K562 (cell line): ENCODE measurements around the gene ACTL8. TPM values are rescaled to one million over a fixed set of nuclear protein-coding genes. Genes with fewer than 3 reads are reported as not detected.

Experiments
- ATAC-seq: fragments of 200-7000 bp; cut with Tn5 transposase; 3 replicates; pipeline ENCODE4 v1.9.1; 2020; ENCODE audit warnings: moderate library complexity
- BruUV-seq: library from RNA; stranded (reverse); fragments of 400-500 nt; replicated peaks from 2 replicates; lab custom pipeline; 2021; lab: Mats Ljungman, UMichigan
- CTCF ChIA-PET: fragments of 300-600 bp; formaldehyde crosslinking; extraction: SDS; loops from one replicate; lab custom pipeline; 2021; ENCODE audit warnings: low intra/inter-chr PET ratio; lab: Yijun Ruan, JAX
- POLR2A ChIA-PET: fragments of 300-600, 350-650 bp; sonication (Branson Sonifier 250); formaldehyde crosslinking; extraction: SDS; loops from one replicate; lab custom pipeline; 2021; ENCODE audit warnings: antibody characterized with exemption, inconsistent platforms; lab: Yijun Ruan, JAX
- DNase-seq, 4 experiments: peaks; one replicate each; pipeline versions ENCODE4 v3.0.0 to v3.0.0-alpha.2; 2011 to 2018; ENCODE audit warnings: low spot score in 3 of 4, mixed read lengths in 3 of 4; ENCODE audit errors: extremely low read depth in 1 of 4
- FAIRE-seq: peaks from 2 replicates; lab custom pipeline; 2011; peaks lifted over from hg19 to GRCh38; lab: Jason Lieb, UNC
- H2AFZ ChIP-seq: 2 replicates; pipeline ENCODE4 v1.6.0; 2011; ENCODE audit warnings: low read depth, low read length, control low read depth, inconsistent platforms
- H3K27ac ChIP-seq: fragments of 200-600 bp; 3 replicates; pipeline ENCODE4 v1.8.0; 2011; ENCODE audit warnings: low read depth, mild to moderate bottlenecking, control low read depth, inconsistent platforms, low read length, moderate library complexity, mixed read lengths; ENCODE audit errors: extremely low read depth
- H3K27me3 ChIP-seq, 2 experiments: fragments of 300-600 bp in 1 of 2; 2 replicates in 1 of 2; 3 replicates in 1 of 2; pipeline versions ENCODE4 v1.6.0 to v1.8.0; 2011; ENCODE audit warnings: inconsistent platforms in 2 of 2, low read length in 2 of 2, mild to moderate bottlenecking in 1 of 2, mixed read lengths in 1 of 2, moderate library complexity in 1 of 2; ENCODE audit not compliant: control insufficient read depth in 2 of 2, insufficient read depth in 2 of 2
- H3K36me3 ChIP-seq: fragments of 300-600 bp; 3 replicates; pipeline ENCODE4 v1.8.0; 2011; ENCODE audit warnings: mild to moderate bottlenecking, low read length, inconsistent platforms; ENCODE audit not compliant: control insufficient read depth, insufficient read depth
- H3K4me1 ChIP-seq, 2 experiments: fragments of 200-600 bp in 1 of 2; replicated peaks in 1 of 2; 2 replicates in 1 of 2; 3 replicates in 1 of 2; pipeline versions ENCODE4 v1.5.1 to v1.8.0; 2011; ENCODE audit warnings: inconsistent platforms in 2 of 2, low read length in 2 of 2, mild to moderate bottlenecking in 1 of 2, mixed read lengths in 1 of 2, moderate library complexity in 1 of 2; ENCODE audit not compliant: control insufficient read depth in 2 of 2, insufficient read depth in 2 of 2
- H3K4me2 ChIP-seq: 2 replicates; pipeline ENCODE4 v1.6.1; 2011; ENCODE audit warnings: low read length, control low read depth, inconsistent platforms, mixed read lengths; ENCODE audit not compliant: insufficient read depth
- H3K4me3 ChIP-seq: fragments of 200-600 bp; sonication (generic), shearing (Covaris generic); 2 replicates; pipeline ENCODE4 v1.5.1; 2016; ENCODE audit warnings: control low read depth, inconsistent platforms
- H3K79me2 ChIP-seq: fragments of 200-600 bp; 3 replicates; pipeline ENCODE4 v1.8.0; 2011; ENCODE audit warnings: low read length, inconsistent platforms; ENCODE audit not compliant: control insufficient read depth, insufficient read depth
- H3K9ac ChIP-seq, 2 experiments: 2 replicates each; pipeline versions ENCODE4 v1.6.0 to v1.6.1; 2011; ENCODE audit warnings: low read depth in 2 of 2, low read length in 2 of 2, control low read depth in 1 of 2, inconsistent platforms in 1 of 2, mild to moderate bottlenecking in 1 of 2, mixed read lengths in 1 of 2; ENCODE audit not compliant: insufficient read depth in 1 of 2
- H3K9me1 ChIP-seq: one replicate; pipeline ENCODE4 v1.6.0; 2011; ENCODE audit warnings: inconsistent platforms, mild to moderate bottlenecking, low read length, moderate library complexity; ENCODE audit not compliant: control insufficient read depth, insufficient read depth
- H3K9me3 ChIP-seq: replicated peaks from 2 replicates; pipeline ENCODE4 v1.5.1; 2011; ENCODE audit warnings: low read depth, low read length, inconsistent platforms; ENCODE audit not compliant: control insufficient read depth, insufficient read depth
- H4K20me1 ChIP-seq: replicated peaks from 2 replicates; pipeline ENCODE4 v1.6.1; 2011; ENCODE audit warnings: low read length, inconsistent platforms, mixed read lengths; ENCODE audit not compliant: control insufficient read depth, insufficient read depth
- BHLHE40 ChIP-seq: IDR thresholded peaks from 2 replicates; pipeline ENCODE4 v1.6.1; 2011; ENCODE audit warnings: low read length, improper control_type of control experiment
- CREB3 ChIP-seq: fragments of 450-650 bp; conservative IDR thresholded peaks from 2 replicates; pipeline ENCODE4 v1.6.1; 2016; ENCODE audit warnings: missing genetic modification characterization, low read depth, mild to moderate bottlenecking, missing compliant biosample characterization, moderate library complexity
- E2F3 ChIP-seq: fragments of 250-450 bp; sonication (Bioruptor Pico); IDR thresholded peaks from 2 replicates; pipeline ENCODE4 v1.4.0; 2020; ENCODE audit warnings: mild to moderate bottlenecking
- FIP1L1 ChIP-seq: fragments of 200-400 bp; formaldehyde crosslinking; IDR thresholded peaks from 2 replicates; pipeline ENCODE4 v1.6.1; 2018; ENCODE audit warnings: mild to moderate bottlenecking, low read depth, low read length; ENCODE audit not compliant: poor library complexity, severe bottlenecking
- MEF2D ChIP-seq: conservative IDR thresholded peaks from 2 replicates; pipeline ENCODE4 v1.6.1; 2016; ENCODE audit warnings: low read depth, missing genetic modification characterization, missing compliant biosample characterization
- NFIC ChIP-seq: fragments of 450-650 bp; IDR thresholded peaks from 2 replicates; pipeline ENCODE4 v1.6.1; 2017; ENCODE audit warnings: mild to moderate bottlenecking, inconsistent platforms
- NR2F6 ChIP-seq: fragments of 450-650 bp; formaldehyde crosslinking; IDR thresholded peaks from 2 replicates; pipeline ENCODE4 v1.4.0; 2020; ENCODE audit warnings: mild to moderate bottlenecking
- RFX1 ChIP-seq: fragments of 450-650 bp; IDR thresholded peaks from 2 replicates; pipeline ENCODE4 v1.6.1; 2016; ENCODE audit warnings: mild to moderate bottlenecking, moderate library complexity
- SIN3B ChIP-seq: fragments of 450-650 bp; IDR thresholded peaks from 2 replicates; pipeline ENCODE4 v1.6.1; 2017; ENCODE audit warnings: low read depth, mild to moderate bottlenecking, moderate library complexity
- SP1 ChIP-seq: sonication (generic); formaldehyde crosslinking; IDR thresholded peaks from 2 replicates; pipeline ENCODE4 v1.8.1; 2022; ENCODE audit warnings: mild to moderate bottlenecking, missing genetic modification reagents
- SRSF1 ChIP-seq: fragments of 200-400 bp; formaldehyde crosslinking; IDR thresholded peaks from 2 replicates; pipeline ENCODE4 v1.6.1; 2017; ENCODE audit warnings: mild to moderate bottlenecking, low read depth, low read length, moderate library complexity
- ZFP91 ChIP-seq: sonication (generic); formaldehyde crosslinking; IDR thresholded peaks from 2 replicates; pipeline ENCODE4 v1.8.0; 2022; ENCODE audit warnings: mild to moderate bottlenecking, missing genetic modification reagents
- ZFPM2 ChIP-seq: fragments of 250-450 bp; sonication (Bioruptor Pico); IDR thresholded peaks from 2 replicates; pipeline ENCODE4 v1.5.1; 2022; ENCODE audit warnings: mild to moderate bottlenecking
- ZNF41 ChIP-seq: fragments of 250-450 bp; sonication (Bioruptor Pico); conservative IDR thresholded peaks from 2 replicates; pipeline ENCODE4 v1.4.0; 2020; ENCODE audit warnings: mild to moderate bottlenecking
- ZNF584 ChIP-seq: fragments of 200-800 bp; sonication (Bioruptor generic); IDR thresholded peaks from 2 replicates; pipeline ENCODE4 v1.6.1; 2016; ENCODE audit warnings: low read depth, mild to moderate bottlenecking, missing genetic modification characterization, missing compliant biosample characterization
- ZNF695 ChIP-seq: fragments of 450-650 bp; formaldehyde crosslinking; IDR thresholded peaks from 2 replicates; pipeline ENCODE4 v1.4.0; 2020; ENCODE audit warnings: mild to moderate bottlenecking, moderate library complexity
- WGBS: fragments of 100-300 bp; shearing (Covaris generic); methylation state at CpG from one replicate; pipeline ENCODE4 v1.1.6; 2016; ENCODE audit warnings: low coverage, mixed read lengths; ENCODE audit not compliant: insufficient coverage; ENCODE audit errors: missing lambda C conversion rate; 5-methylcytosine and 5-hydroxymethylcytosine counted together
- in situ Hi-C: fragments of 300-500 bp; cut with MboI; formaldehyde crosslinking; loops from 4 replicates; pipeline ENCODE4 v1.15.0; 2018; ENCODE audit warnings: inconsistent platforms, mixed read lengths
- intact Hi-C: fragments of 100-400 bp; cut with micrococcal nuclease; formaldehyde crosslinking; loops from 2 replicates; pipeline ENCODE4 v1.14.2; 2022
- polyA plus RNA-seq, 8 experiments: library from polyadenylated mRNA; depleted of rRNA in 4 of 8; stranded (reverse) in 5 of 8; unstranded in 3 of 8; fragments of >200 nt; fragmentation: Nextera tagmentation in 2 of 8; fragmentation: Illumina TruSeq in 1 of 8; extraction: Ambion mirVana in 2 of 8; extraction: Trizol in 1 of 8; gene quantifications; 2 replicates each; pipeline versions ENCODE4 v1.2.1 to v1.2.3, GENCODE V29; 2011 to 2014; ENCODE audit warnings: inconsistent platforms in 1 of 8, missing spikeins in 1 of 8
- total RNA-seq, 7 experiments: library from RNA; depleted of rRNA in 6 of 7; stranded (reverse); fragments of >200 nt in 6 of 7; fragmentation: Illumina TruSeq in 2 of 7; extraction: Trizol in 2 of 7; gene quantifications; 2 replicates each; pipeline versions ENCODE4 v1.2.1 to v1.2.3, GENCODE V29; 2011 to 2021; ENCODE audit warnings: low replicate concordance in 1 of 7

ACTL8 gene
- total and polyA plus RNA-seq, 9 of the 15 experiments (the other 6 are each of a cell fraction or from before 2014, with no cell fraction given), result 0.30 to 3.3 (median 1.6) TPM

DNA sequence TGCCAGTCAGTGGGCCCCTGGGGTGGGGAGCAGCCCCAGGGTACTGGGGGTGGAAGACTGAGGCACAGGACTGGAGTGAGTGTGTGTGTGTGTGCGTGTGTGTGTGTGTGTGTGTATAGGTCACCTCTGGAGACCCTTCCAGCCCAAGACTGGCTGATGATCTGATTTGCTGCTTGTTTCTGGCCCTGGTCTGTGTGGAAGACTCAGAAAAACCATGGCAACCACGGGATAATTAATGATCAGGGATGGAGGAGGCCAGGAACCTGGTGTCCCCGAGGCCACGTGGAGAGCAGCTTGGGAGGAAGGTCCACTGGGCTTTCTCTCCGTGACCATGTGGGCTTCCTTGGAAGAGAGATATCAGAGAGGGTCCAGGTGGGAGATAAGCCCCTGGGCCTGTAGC, 4.8 kb upstream of the ACTL8 start:
- BruUV-seq, result no TSS peak
- POLR2A ChIA-PET, result no interaction called here
- Histone ChIP-seq H3K36me3 (no peaks in the 10 kb centered on the region), H3K4me1 (peaks cover 0 to 3% of the 10 kb centered on the region in 2 experiments; a peak in 1 of 5 replicates), H3K4me3 (no peak overlapping the region), H3K9me1 (no peaks in the 10 kb centered on the region), H2AFZ (no peak overlapping the region), H4K20me1 (no peaks in the 10 kb centered on the region), H3K9ac (no peak overlapping the region), H3K79me2 (no peaks in the 10 kb centered on the region), H3K4me2 (no peak overlapping the region), H3K27ac (no peak overlapping the region), H3K9me3 (peaks cover 2% of the 10 kb centered on the region; the same call in 1 of the 2 replicates), H3K27me3 (no peaks in the 10 kb centered on the region)
- in situ Hi-C loops (no loop called here), intact Hi-C loops (no loop called here)
- WGBS, result 0% methylated on average over 5 of the region's 5 CpGs
- FAIRE-seq, result no peak
- CTCF ChIA-PET, result interaction anchor here (0.6 kb wide), 1 partner anchor 185 kb away, joined by 3 read pairs; no protein-coding TSS in a partner anchor
- ATAC-seq, result no peak
- no peak for TF ChIP-seq ZNF695 (CRISPR knock-in tag)
- no peak for TF ChIP-seq ZNF584 (CRISPR knock-in tag)
- TF ChIP-seq NFIC, result no peak
- no peak for TF ChIP-seq E2F3 (CRISPR knock-in tag)
- TF ChIP-seq SIN3B, result no peak
- no peak for TF ChIP-seq RFX1
- no peak for TF ChIP-seq MEF2D (tag)
- TF ChIP-seq FIP1L1, result no peak
- no peak for TF ChIP-seq ZNF41 (CRISPR knock-in tag)
- no peak for TF ChIP-seq SP1 (CRISPR knock-in tag)
- TF ChIP-seq ZFP91 (CRISPR knock-in tag), result no peak
- TF ChIP-seq NR2F6, result no peak
- TF ChIP-seq BHLHE40, result no peak
- no peak for TF ChIP-seq SRSF1
- no peak for TF ChIP-seq ZFPM2
- no peak for TF ChIP-seq CREB3 (tag)
- no peak for DNase-seq
